ENCODE results near the gene BBS9. TPM values are rescaled to one million over a fixed set of nuclear protein-coding genes. Genes with fewer than 3 reads are reported as not detected.

BBS9 gene
- total RNA-seq, 1 experiment from 2014 or later, result 9.4 TPM

DNA sequence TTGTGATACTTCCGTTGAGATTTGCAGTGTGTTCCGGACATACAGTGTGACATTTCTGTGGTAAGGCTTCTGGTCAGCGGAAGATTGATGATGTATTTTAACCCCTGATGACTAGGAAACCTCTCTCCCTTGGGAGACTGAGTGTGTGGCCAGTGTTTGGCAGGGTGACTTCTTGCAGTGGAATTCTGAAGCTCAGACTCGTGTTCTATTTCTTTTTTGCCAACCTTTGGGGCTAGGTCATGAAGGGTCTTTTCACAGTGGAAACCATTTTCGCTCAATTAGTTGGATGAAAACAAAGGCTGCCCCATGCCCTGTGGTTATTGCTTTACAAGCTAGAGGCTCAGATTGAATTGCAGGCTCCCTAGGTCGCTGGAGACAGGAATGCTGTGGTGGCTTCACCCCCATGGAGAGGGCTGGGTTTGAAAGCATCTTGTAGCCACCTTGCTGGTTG is 288.9 kb downstream of the BBS9 start:
- Mint-ChIP-seq H3K9me3 (ENCODE audit: low read depth, unreplicated experiment) (no peaks in the 10 kb centered on the region), H3K27me3 (ENCODE audit: unreplicated experiment) (peaks cover 17% of the 10 kb centered on the region), H3K4me3 (ENCODE audit: low read depth, unreplicated experiment) (no peak overlapping the region), H3K4me1 (ENCODE audit: low read depth, unreplicated experiment) (no peaks in the 10 kb centered on the region), H3K36me3 (ENCODE audit: insufficient read depth, unreplicated experiment) (no peaks in the 10 kb centered on the region), H3K27ac (ENCODE audit: unreplicated experiment) (no peak overlapping the region)
- intact Hi-C loops (cut with micrococcal nuclease; ENCODE audit: unreplicated experiment), result no loop called here
- CTCF ChIA-PET, result interaction anchor here (0.5 to 1.6 kb wide), 2 partner anchors 8 to 130 kb away, joined by 3 to 4 read pairs; no protein-coding TSS in a partner anchor
- no TSS peak for BruUV-seq (replicated peaks)
- TF ChIP-seq, protein P1, sequence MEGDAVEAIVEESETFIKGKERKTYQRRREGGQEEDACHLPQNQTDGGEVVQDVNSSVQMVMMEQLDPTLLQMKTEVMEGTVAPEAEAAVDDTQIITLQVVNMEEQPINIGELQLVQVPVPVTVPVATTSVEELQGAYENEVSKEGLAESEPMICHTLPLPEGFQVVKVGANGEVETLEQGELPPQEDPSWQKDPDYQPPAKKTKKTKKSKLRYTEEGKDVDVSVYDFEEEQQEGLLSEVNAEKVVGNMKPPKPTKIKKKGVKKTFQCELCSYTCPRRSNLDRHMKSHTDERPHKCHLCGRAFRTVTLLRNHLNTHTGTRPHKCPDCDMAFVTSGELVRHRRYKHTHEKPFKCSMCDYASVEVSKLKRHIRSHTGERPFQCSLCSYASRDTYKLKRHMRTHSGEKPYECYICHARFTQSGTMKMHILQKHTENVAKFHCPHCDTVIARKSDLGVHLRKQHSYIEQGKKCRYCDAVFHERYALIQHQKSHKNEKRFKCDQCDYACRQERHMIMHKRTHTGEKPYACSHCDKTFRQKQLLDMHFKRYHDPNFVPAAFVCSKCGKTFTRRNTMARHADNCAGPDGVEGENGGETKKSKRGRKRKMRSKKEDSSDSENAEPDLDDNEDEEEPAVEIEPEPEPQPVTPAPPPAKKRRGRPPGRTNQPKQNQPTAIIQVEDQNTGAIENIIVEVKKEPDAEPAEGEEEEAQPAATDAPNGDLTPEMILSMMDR (IDR thresholded peaks at IDR 0.05; ENCODE audit: unreplicated experiment), result no peak
- DNase-seq, result no peak

DNA sequence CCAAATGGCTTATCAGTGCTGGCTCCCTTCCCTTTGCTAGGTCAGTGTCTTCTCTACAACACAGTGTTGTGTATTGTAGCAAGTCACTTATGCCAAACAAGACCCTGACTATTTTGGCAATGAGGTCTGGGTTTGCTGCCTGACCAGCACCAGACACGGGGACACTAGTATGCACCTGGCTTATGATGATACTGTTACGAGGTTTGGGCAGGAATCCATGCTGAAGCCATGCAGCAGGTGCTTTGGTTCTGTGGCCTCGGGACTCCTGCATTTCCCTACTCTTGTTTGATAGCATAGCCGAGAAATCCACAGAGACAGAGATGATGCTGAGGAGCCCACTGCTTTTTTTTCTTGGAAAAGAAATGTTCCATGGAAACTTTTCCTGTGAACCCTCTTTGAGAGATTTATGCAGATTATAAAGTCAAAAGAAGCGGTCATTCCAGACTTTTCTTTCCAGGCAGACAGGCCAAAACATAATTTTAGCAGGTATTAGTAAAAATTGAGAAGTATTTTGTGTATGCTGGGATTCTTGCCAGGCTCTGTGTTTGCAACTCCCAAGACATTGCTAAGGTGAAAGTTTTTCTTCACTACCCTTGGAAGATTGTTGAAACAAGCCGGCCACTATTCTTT is 291.1 kb downstream of the BBS9 start:
- Mint-ChIP-seq H3K4me3 (ENCODE audit: low read depth, unreplicated experiment) (no peak overlapping the region), H3K27ac (ENCODE audit: unreplicated experiment) (no peak overlapping the region), H3K9me3 (ENCODE audit: low read depth, unreplicated experiment) (no peaks in the 10 kb centered on the region), H3K4me1 (ENCODE audit: low read depth, unreplicated experiment) (no peaks in the 10 kb centered on the region), H3K36me3 (ENCODE audit: insufficient read depth, unreplicated experiment) (no peaks in the 10 kb centered on the region), H3K27me3 (ENCODE audit: unreplicated experiment) (peaks cover 17% of the 10 kb centered on the region)
- CTCF ChIA-PET, result no interaction called here
- TF ChIP-seq, protein P1 (IDR thresholded peaks at IDR 0.05; ENCODE audit: unreplicated experiment), result no peak
- intact Hi-C loops (cut with micrococcal nuclease; ENCODE audit: unreplicated experiment), result loop anchor here (10.0 kb wide), 3 partner anchors 176 to 324 kb away; no protein-coding TSS in a partner anchor
- no TSS peak for BruUV-seq (replicated peaks)
- no peak for DNase-seq

DNA sequence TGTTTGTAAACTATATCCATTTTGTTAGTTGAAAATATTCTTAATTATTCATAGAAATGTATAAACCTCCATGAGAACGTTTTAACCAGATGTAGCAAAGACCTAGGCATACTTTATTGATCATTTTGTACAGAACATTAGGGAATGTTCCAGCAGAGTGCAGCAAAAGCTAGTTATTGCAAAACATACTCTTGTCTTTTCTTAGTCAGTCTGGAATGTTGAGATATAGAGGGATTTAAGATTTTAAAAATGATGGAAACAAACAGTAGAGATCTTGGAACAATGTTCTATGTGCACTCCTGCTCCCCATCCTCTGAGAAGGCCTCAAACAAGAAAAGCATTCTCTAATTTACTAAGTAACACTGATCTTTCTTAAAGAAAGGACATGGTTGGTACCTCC is 292.1 kb downstream of the BBS9 start:
- Mint-ChIP-seq H3K9me3 (ENCODE audit: low read depth, unreplicated experiment) (no peaks in the 10 kb centered on the region), H3K4me3 (ENCODE audit: low read depth, unreplicated experiment) (no peak overlapping the region), H3K27ac (ENCODE audit: unreplicated experiment) (no peak overlapping the region), H3K27me3 (ENCODE audit: unreplicated experiment) (peaks cover 17% of the 10 kb centered on the region), H3K36me3 (ENCODE audit: insufficient read depth, unreplicated experiment) (no peaks in the 10 kb centered on the region), H3K4me1 (ENCODE audit: low read depth, unreplicated experiment) (no peaks in the 10 kb centered on the region)
- no peak for DNase-seq
- CTCF ChIA-PET, result interaction anchor here (1.3 kb wide), 1 partner anchor 88 kb away, joined by 3 read pairs; no protein-coding TSS in a partner anchor
- TF ChIP-seq, protein P1 (IDR thresholded peaks at IDR 0.05; ENCODE audit: unreplicated experiment), result no peak
- intact Hi-C loops (cut with micrococcal nuclease; ENCODE audit: unreplicated experiment), result loop anchor here (10.0 kb wide), 3 partner anchors 177 to 323 kb away; no protein-coding TSS in a partner anchor
- BruUV-seq (replicated peaks), result no TSS peak

DNA sequence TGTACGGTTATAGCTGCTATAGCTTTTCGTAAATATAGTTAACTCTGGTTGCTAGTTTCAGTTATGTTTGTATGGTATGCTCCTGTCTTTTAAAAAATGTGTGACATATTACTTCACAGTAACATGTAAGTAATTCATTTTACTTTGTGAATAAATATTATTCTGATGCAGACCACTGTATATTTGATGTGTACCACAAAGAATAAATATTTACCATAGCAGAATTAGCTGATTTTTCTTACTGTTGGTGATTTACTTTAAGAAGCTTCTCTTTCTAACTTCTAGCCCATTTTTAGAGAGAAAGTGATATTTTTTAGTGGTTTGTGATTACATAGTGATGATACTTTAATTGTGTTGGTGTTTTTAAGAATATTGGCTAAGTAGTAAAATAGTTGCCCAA is 292.8 kb downstream of the BBS9 start:
- intact Hi-C loops (cut with micrococcal nuclease; ENCODE audit: unreplicated experiment), result loop anchor here (10.0 kb wide), 3 partner anchors 177 to 323 kb away; no protein-coding TSS in a partner anchor
- Mint-ChIP-seq H3K27me3 (ENCODE audit: unreplicated experiment) (peaks cover 15% of the 10 kb centered on the region), H3K4me1 (ENCODE audit: low read depth, unreplicated experiment) (no peaks in the 10 kb centered on the region), H3K9me3 (ENCODE audit: low read depth, unreplicated experiment) (no peaks in the 10 kb centered on the region), H3K27ac (ENCODE audit: unreplicated experiment) (no peak overlapping the region), H3K36me3 (ENCODE audit: insufficient read depth, unreplicated experiment) (no peaks in the 10 kb centered on the region), H3K4me3 (ENCODE audit: low read depth, unreplicated experiment) (no peak overlapping the region)
- TF ChIP-seq, protein P1 (IDR thresholded peaks at IDR 0.05; ENCODE audit: unreplicated experiment), result no peak
- CTCF ChIA-PET, result interaction anchor here (1.3 kb wide), 1 partner anchor 88 kb away, joined by 3 read pairs; no protein-coding TSS in a partner anchor
- DNase-seq, result no peak
- BruUV-seq (replicated peaks), result no TSS peak

All from Calu3 (cell line).